ENCODE results near the gene TAAR8. TPM values are rescaled to one million over a fixed set of nuclear protein-coding genes. Genes with fewer than 3 reads are reported as not detected.
"Not testable (repeated sequence)": the region's sequence is repeated elsewhere in the genome, so short reads cannot be mapped to it uniquely, and the experiment has no call there.

Gene TAAR8
- polyA plus RNA-seq, 1 donor from 2014 or later: not detected

DNA sequence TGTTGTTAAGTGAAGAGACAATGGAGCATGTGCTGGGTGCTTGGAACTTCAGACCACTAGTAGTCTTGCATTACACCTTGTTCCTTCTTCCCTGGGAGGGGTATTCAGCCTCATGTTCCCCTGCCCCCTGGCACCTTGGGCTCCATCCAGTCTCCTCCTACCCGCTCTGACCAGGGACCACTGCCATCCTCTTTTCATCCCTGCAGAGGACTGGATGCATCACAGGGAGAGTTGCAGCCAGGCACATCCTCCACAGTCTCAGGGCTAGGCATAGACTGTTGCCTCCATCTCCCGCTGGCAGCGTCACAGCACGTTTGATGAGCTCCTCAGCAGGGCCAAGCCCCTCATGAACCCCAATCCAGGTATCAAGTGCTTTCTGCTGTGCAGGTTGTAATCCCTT is 1.3 kb upstream of the TAAR8 start:
- no peak overlapping the region for H2AFZ ChIP-seq (ENCODE audit: low read depth, low read length)
- TF ChIP-seq, protein P1, sequence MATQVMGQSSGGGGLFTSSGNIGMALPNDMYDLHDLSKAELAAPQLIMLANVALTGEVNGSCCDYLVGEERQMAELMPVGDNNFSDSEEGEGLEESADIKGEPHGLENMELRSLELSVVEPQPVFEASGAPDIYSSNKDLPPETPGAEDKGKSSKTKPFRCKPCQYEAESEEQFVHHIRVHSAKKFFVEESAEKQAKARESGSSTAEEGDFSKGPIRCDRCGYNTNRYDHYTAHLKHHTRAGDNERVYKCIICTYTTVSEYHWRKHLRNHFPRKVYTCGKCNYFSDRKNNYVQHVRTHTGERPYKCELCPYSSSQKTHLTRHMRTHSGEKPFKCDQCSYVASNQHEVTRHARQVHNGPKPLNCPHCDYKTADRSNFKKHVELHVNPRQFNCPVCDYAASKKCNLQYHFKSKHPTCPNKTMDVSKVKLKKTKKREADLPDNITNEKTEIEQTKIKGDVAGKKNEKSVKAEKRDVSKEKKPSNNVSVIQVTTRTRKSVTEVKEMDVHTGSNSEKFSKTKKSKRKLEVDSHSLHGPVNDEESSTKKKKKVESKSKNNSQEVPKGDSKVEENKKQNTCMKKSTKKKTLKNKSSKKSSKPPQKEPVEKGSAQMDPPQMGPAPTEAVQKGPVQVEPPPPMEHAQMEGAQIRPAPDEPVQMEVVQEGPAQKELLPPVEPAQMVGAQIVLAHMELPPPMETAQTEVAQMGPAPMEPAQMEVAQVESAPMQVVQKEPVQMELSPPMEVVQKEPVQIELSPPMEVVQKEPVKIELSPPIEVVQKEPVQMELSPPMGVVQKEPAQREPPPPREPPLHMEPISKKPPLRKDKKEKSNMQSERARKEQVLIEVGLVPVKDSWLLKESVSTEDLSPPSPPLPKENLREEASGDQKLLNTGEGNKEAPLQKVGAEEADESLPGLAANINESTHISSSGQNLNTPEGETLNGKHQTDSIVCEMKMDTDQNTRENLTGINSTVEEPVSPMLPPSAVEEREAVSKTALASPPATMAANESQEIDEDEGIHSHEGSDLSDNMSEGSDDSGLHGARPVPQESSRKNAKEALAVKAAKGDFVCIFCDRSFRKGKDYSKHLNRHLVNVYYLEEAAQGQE (IDR thresholded peaks at IDR 0.05; ENCODE audit: borderline replicate concordance): no peak
- TF ChIP-seq POLR2AphosphoS5 (IDR thresholded peaks at IDR 0.05) (no peak), EZH2 (IDR thresholded peaks at IDR 0.05; ENCODE audit: borderline replicate concordance, insufficient read depth, low read length, poor library complexity, severe bottlenecking) (no peak), RAD21 (conservative IDR thresholded peaks at IDR 0.05) (no peak), TAF1 (IDR thresholded peaks at IDR 0.05; ENCODE audit: low read depth) (no peak), EP300 (conservative IDR thresholded peaks at IDR 0.05; ENCODE audit: poor library complexity, severe bottlenecking) (no peak), MXI1 (conservative IDR thresholded peaks at IDR 0.05; ENCODE audit: poor library complexity, severe bottlenecking) (no peak), SMC3 (conservative IDR thresholded peaks at IDR 0.05; ENCODE audit: poor library complexity) (no peak)
- TF ChIP-seq, protein P2, sequence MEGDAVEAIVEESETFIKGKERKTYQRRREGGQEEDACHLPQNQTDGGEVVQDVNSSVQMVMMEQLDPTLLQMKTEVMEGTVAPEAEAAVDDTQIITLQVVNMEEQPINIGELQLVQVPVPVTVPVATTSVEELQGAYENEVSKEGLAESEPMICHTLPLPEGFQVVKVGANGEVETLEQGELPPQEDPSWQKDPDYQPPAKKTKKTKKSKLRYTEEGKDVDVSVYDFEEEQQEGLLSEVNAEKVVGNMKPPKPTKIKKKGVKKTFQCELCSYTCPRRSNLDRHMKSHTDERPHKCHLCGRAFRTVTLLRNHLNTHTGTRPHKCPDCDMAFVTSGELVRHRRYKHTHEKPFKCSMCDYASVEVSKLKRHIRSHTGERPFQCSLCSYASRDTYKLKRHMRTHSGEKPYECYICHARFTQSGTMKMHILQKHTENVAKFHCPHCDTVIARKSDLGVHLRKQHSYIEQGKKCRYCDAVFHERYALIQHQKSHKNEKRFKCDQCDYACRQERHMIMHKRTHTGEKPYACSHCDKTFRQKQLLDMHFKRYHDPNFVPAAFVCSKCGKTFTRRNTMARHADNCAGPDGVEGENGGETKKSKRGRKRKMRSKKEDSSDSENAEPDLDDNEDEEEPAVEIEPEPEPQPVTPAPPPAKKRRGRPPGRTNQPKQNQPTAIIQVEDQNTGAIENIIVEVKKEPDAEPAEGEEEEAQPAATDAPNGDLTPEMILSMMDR (IDR thresholded peaks at IDR 0.05; ENCODE audit: poor library complexity, severe bottlenecking): no peak
- no peaks in the 10 kb centered on the region for H3K79me2 ChIP-seq (replicated peaks; ENCODE audit: insufficient read depth, low read length)
- no peaks in the 10 kb centered on the region for H3K9me2 ChIP-seq (ENCODE audit: insufficient read depth, low read length)
- H3K27ac ChIP-seq (ENCODE audit: low read length): no peak overlapping the region
- H3F3A ChIP-seq (ENCODE audit: insufficient read depth, low read length, poor library complexity, severe bottlenecking): no peaks in the 10 kb centered on the region
- H3K4me2 ChIP-seq (ENCODE audit: low read length): no peak overlapping the region
- no peaks in the 10 kb centered on the region for H3K9me3 ChIP-seq (ENCODE audit: low read length)
- H3K9ac ChIP-seq (ENCODE audit: low read length): no peak overlapping the region
- no peak overlapping the region for H3K4me3 ChIP-seq (ENCODE audit: low read length)
- H3K36me3 ChIP-seq (ENCODE audit: insufficient read depth, low read length): no peaks in the 10 kb centered on the region
- H3K27me3 ChIP-seq (ENCODE audit: insufficient read depth, low read depth, low read length): no peaks in the 10 kb centered on the region
- no peaks in the 10 kb centered on the region for H4K20me1 ChIP-seq (ENCODE audit: insufficient read depth)

DNA sequence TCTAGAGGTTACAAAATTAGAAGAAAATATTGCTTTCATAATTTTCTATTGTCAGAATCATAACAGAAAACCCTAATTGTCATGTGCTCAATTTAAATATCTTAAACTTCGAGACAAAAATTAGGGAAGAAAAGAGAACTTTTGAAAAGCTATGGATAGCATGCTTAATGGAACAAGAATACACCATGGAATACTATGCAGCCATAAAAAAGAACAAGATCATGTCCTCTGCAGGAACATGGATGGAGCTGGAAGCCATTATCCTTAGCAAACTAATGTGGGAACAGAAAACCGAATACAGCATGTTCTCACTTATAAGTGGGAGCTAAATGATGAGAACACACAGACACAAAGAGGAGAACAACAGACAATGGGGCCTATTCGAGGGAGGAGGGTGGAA is 7.6 kb downstream of the TAAR8 start:
- H3K27ac ChIP-seq (ENCODE audit: low read length); H3K27me3 ChIP-seq (ENCODE audit: insufficient read depth, low read depth, low read length); H3K4me2 ChIP-seq (ENCODE audit: low read length); H3K9me2 ChIP-seq (ENCODE audit: insufficient read depth, low read length); H4K20me1 ChIP-seq (ENCODE audit: insufficient read depth); H3K4me3 ChIP-seq (ENCODE audit: low read length); H2AFZ ChIP-seq (ENCODE audit: low read depth, low read length); H3K79me2 ChIP-seq (replicated peaks; ENCODE audit: insufficient read depth, low read length); H3K9me3 ChIP-seq (ENCODE audit: low read length); H3F3A ChIP-seq (ENCODE audit: insufficient read depth, low read length, poor library complexity, severe bottlenecking); H3K36me3 ChIP-seq (ENCODE audit: insufficient read depth, low read length); H3K9ac ChIP-seq (ENCODE audit: low read length): not testable (repeated sequence)

DNA sequence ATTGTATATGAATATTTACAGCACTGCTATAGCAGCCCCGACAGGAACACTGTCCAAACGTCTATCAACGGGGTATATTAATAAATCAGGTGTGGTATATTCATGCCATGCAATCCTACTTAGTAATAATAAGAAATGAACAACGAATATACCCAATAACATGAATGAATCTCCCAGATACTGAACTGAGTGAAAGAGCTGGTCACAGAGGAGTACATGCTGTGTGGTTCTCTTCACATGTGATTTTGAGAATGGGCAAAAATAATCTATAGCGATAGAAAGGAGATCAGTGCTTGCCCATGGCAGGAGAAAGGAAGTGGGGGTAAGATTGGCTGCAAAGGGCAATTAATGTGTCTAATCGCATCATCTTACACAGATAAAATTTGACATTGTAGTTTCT is 13.9 kb downstream of the TAAR8 start:
- Histone ChIP-seq H2AFZ (ENCODE audit: low read depth, low read length) (no peak overlapping the region), H3K79me2 (replicated peaks; ENCODE audit: insufficient read depth, low read length) (no peaks in the 10 kb centered on the region), H3K27ac (ENCODE audit: low read length) (no peak overlapping the region), H3K36me3 (ENCODE audit: insufficient read depth, low read length) (no peaks in the 10 kb centered on the region), H3K9me3 (ENCODE audit: low read length) (no peaks in the 10 kb centered on the region), H3F3A (ENCODE audit: insufficient read depth, low read length, poor library complexity, severe bottlenecking) (no peaks in the 10 kb centered on the region), H3K27me3 (ENCODE audit: insufficient read depth, low read depth, low read length) (no peaks in the 10 kb centered on the region), H3K4me3 (ENCODE audit: low read length) (no peak overlapping the region), H3K9ac (ENCODE audit: low read length) (no peak overlapping the region), H3K9me2 (ENCODE audit: insufficient read depth, low read length) (no peaks in the 10 kb centered on the region), H3K4me2 (ENCODE audit: low read length) (no peak overlapping the region), H4K20me1 (ENCODE audit: insufficient read depth) (no peaks in the 10 kb centered on the region)
- TF ChIP-seq TAF1 (IDR thresholded peaks at IDR 0.05; ENCODE audit: low read depth) (no peak), EP300 (conservative IDR thresholded peaks at IDR 0.05; ENCODE audit: poor library complexity, severe bottlenecking) (no peak), EZH2 (IDR thresholded peaks at IDR 0.05; ENCODE audit: borderline replicate concordance, insufficient read depth, low read length, poor library complexity, severe bottlenecking) (no peak), SMC3 (conservative IDR thresholded peaks at IDR 0.05; ENCODE audit: poor library complexity) (no peak), MXI1 (conservative IDR thresholded peaks at IDR 0.05; ENCODE audit: poor library complexity, severe bottlenecking) (no peak), POLR2AphosphoS5 (IDR thresholded peaks at IDR 0.05) (no peak), RAD21 (conservative IDR thresholded peaks at IDR 0.05) (no peak)
- TF ChIP-seq, protein P2 (IDR thresholded peaks at IDR 0.05; ENCODE audit: poor library complexity, severe bottlenecking): no peak
- TF ChIP-seq, protein P1 (IDR thresholded peaks at IDR 0.05; ENCODE audit: borderline replicate concordance): no peak
